Upper lobe of left lung (tissue), 6 donors: Measurements from ENCODE around the gene IL1RN. TPM values are rescaled to one million over a fixed set of nuclear protein-coding genes. Genes with fewer than 3 reads are reported as not detected.

ENCODE experiments used
- ATAC-seq, 2 donors: fragments of 200-7000 bp; cut with Tn5 transposase; one replicate each; pipeline ENCODE4 v1.9.1; 2022; ENCODE audit warnings: mild to moderate bottlenecking in 2 of 2, moderate library complexity in 2 of 2; ENCODE audit not compliant: low FRiP score in 2 of 2
- DNase-seq, 2 donors: peaks; one replicate each; pipeline ENCODE4 v3.0.0-alpha.2; 2019 to 2020
- H3K27ac ChIP-seq, 4 donors: fragments of 200-600 bp; sonication (generic); one replicate each; pipeline ENCODE4 v1.5.1; 2016 to 2019
- H3K27me3 ChIP-seq, 4 donors: fragments of 200-600 bp; sonication (generic); one replicate each; pipeline ENCODE4 v1.5.1; 2017 to 2019
- H3K36me3 ChIP-seq, 4 donors: fragments of 200-600 bp; sonication (generic); one replicate each; pipeline ENCODE4 v1.5.1; 2016 to 2019
- H3K4me1 ChIP-seq, 4 donors: fragments of 200-600 bp; sonication (generic); one replicate each; pipeline ENCODE4 v1.5.1; 2018 to 2019
- H3K4me3 ChIP-seq, 4 donors: fragments of 200-600 bp; sonication (generic); one replicate each; pipeline ENCODE4 v1.5.1; 2017 to 2019; ENCODE audit warnings: mild to moderate bottlenecking in 2 of 4, moderate library complexity in 1 of 4
- H3K9me3 ChIP-seq, 4 donors: fragments of 200-600 bp; sonication (generic); one replicate each; pipeline ENCODE4 v1.5.1; 2018 to 2019
- CTCF ChIP-seq, 6 experiments: fragments of 450-650 bp in 4 of 6; fragments of 200-600 bp in 2 of 6; sonication (generic) in 2 of 6; IDR thresholded peaks; one replicate each; pipeline ENCODE4 v1.5.1; 2016 to 2019; ENCODE audit warnings: antibody characterized with exemption in 6 of 6
- EP300 ChIP-seq, 4 donors: sonication (generic); formaldehyde crosslinking; IDR thresholded peaks; one replicate each; pipeline ENCODE4 v1.5.1; 2017; ENCODE audit warnings: antibody characterized with exemption in 4 of 4, control low read depth in 2 of 4
- POLR2A ChIP-seq, 4 donors: fragments of 450-650 bp; IDR thresholded peaks; one replicate each; pipeline ENCODE4 v1.5.1; 2016 to 2017; ENCODE audit warnings: antibody characterized with exemption in 4 of 4, mild to moderate bottlenecking in 2 of 4
- POLR2AphosphoS5 ChIP-seq, 2 donors: sonication (generic); formaldehyde crosslinking; IDR thresholded peaks; one replicate each; pipeline ENCODE4 v1.5.1; 2017; ENCODE audit warnings: antibody characterized with exemption in 2 of 2
- WGBS, 2 donors: methylation state at CpG; one replicate each; pipeline ENCODE4 v1.1.5; 2017 to 2018; 5-methylcytosine and 5-hydroxymethylcytosine counted together
- total RNA-seq, 6 donors: library from RNA; depleted of rRNA in 4 of 6; stranded (reverse); fragments of >200 nt in 4 of 6; gene quantifications; one replicate each; pipeline versions ENCODE4 v1.1.0 to v1.2.1, GENCODE V29; 2016 to 2021
- donor health status: DM: no; HTN: no; CAD: no; lungs with moderate emphysema.
- donor health status: DM: no; HTN: yes; CAD: no; lungs with severe emphysema.

The IL1RN gene
- total RNA-seq, 6 donors from 2014 or later, result 2.0 to 40.6 (median 7.9) TPM

GRCh38 chr2:113088213-113088992 is 39.0 kb upstream of the IL1RN start:
- ATAC-seq (no peak), DNase-seq (no peak)
- no peak overlapping the region for H3K4me3 ChIP-seq
- no peaks in the 10 kb centered on the region for H3K36me3 ChIP-seq
- TF ChIP-seq CTCF (IDR thresholded peaks at IDR 0.05) (no peak), POLR2AphosphoS5 (IDR thresholded peaks at IDR 0.05) (no peak), EP300 (IDR thresholded peaks at IDR 0.05) (no peak), POLR2A (IDR thresholded peaks at IDR 0.05) (no peak)
- no peaks in the 10 kb centered on the region for H3K27me3 ChIP-seq
- no peaks in the 10 kb centered on the region for H3K9me3 ChIP-seq
- H3K4me1 ChIP-seq, result no peaks in the 10 kb centered on the region
- H3K27ac ChIP-seq, result no peak overlapping the region

GRCh38 chr2:113089916-113090315 is 37.5 kb upstream of the IL1RN start:
- ATAC-seq (no peak), DNase-seq (no peak)
- Histone ChIP-seq H3K27me3 (no peaks in the 10 kb centered on the region), H3K4me1 (no peaks in the 10 kb centered on the region), H3K27ac (no peak overlapping the region), H3K36me3 (no peaks in the 10 kb centered on the region), H3K9me3 (no peaks in the 10 kb centered on the region), H3K4me3 (no peak overlapping the region)
- no peak for TF ChIP-seq EP300 (IDR thresholded peaks at IDR 0.05)
- no peak for TF ChIP-seq CTCF (IDR thresholded peaks at IDR 0.05)
- no peak for TF ChIP-seq POLR2AphosphoS5 (IDR thresholded peaks at IDR 0.05)
- no peak for TF ChIP-seq POLR2A (IDR thresholded peaks at IDR 0.05)

DNA sequence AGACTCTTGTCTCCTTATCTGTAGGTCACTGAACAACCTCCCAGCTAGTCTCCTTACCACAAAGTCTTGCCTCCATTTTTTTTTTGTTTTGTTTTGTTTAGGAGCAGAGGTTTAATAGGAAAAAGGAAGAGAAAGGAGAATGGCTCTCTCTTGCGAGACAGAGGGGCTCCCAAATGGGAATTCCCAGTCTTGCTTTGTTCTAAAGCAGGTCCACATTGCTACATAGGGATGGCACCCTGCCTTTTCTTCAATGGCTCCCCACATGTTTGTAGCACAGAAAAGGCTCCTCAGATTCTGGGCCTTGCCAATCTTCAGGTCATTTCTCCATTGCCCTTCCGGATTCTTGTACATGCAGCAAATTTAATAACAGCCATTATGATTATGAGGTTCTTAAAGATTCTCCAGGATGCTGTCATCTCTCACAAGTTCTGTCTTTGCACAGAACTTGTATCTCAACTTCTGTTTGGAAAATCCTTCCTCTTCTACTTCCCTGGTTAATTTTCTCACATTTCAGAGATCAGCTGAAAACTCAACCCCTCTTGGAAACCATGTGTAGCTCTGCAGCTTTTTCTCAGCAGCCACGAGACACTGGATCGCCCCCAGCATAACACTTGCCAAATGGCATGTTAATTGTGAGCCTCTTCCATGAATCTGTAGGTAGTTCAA is 36.0 kb upstream of the IL1RN start:
- Histone ChIP-seq H3K36me3 (no peaks in the 10 kb centered on the region), H3K27me3 (no peaks in the 10 kb centered on the region), H3K4me1 (no peaks in the 10 kb centered on the region), H3K27ac (no peak overlapping the region), H3K9me3 (no peaks in the 10 kb centered on the region), H3K4me3 (no peak overlapping the region)
- ATAC-seq, result no peak
- 71 to 76% methylated on average over 4 of the region's 4 CpGs for WGBS, 2 donors
- no peak for DNase-seq
- no peak for TF ChIP-seq EP300 (IDR thresholded peaks at IDR 0.05)
- no peak for TF ChIP-seq POLR2AphosphoS5 (IDR thresholded peaks at IDR 0.05)
- TF ChIP-seq CTCF (IDR thresholded peaks at IDR 0.05), result no peak

DNA sequence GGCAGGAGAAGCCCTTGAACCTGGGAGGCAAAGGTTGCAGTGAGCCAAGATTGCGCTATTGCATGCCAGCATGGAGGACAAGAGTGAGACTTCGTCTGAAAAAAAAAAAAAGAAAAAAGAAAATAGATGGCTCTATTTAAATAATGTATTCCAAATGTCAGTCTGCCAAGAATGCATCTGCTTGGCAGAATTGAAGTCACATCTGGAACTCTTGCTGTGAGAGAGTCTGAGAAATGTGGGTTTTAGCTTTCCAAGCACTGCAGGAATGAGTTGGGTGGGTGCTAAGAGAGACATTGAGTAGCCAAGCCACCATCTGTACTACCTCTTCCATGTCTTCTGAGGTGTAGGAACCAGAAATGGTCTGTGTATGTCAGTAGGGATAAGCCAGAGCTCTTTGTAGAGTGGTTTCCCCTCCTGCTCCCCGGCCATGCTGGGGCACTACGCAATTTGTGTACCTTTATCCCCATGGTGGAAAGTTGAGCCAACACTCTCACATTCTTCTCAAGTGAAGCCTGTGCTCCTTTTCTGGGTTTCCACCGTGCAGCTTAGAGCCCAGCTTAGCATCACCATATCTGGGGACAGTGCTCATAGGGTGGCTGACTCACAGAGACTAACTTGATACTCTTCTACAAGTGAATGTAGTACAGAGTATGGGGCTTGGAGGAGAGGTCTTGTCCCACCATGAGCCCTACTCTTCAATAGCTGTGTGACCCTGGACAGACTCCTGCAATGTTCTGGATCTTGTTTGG is 34.4 kb upstream of the IL1RN start:
- WGBS, 2 donors, result 77 to 92% methylated on average over 4 to 5 of the region's 5 CpGs
- TF ChIP-seq EP300 (IDR thresholded peaks at IDR 0.05), result no peak
- TF ChIP-seq POLR2AphosphoS5 (IDR thresholded peaks at IDR 0.05), result no peak
- TF ChIP-seq CTCF (IDR thresholded peaks at IDR 0.05), result no peak
- no peak for TF ChIP-seq POLR2A (IDR thresholded peaks at IDR 0.05)
- DNase-seq (no peak), ATAC-seq (no peak)
- no peaks in the 10 kb centered on the region for H3K36me3 ChIP-seq
- no peak overlapping the region for H3K27ac ChIP-seq
- no peaks in the 10 kb centered on the region for H3K4me1 ChIP-seq
- H3K9me3 ChIP-seq, result peaks cover 0 to 3% (median 0%) of the 10 kb centered on the region in 4 donors
- no peak overlapping the region for H3K4me3 ChIP-seq
- H3K27me3 ChIP-seq, result no peaks in the 10 kb centered on the region
